ENCODE data around the gene OR52W1.

GRCh38 chr11:6248248-6248647 is 49.2 kb downstream of the OR52W1 start:
- TF ChIP-seq CTCF (IDR thresholded peaks at IDR 0.05; ENCODE audit: low read depth, low read length, missing input control), result no peak
- TF ChIP-seq YY1 (IDR thresholded peaks at IDR 0.05), result no peak
- TF ChIP-seq TAF1 (conservative IDR thresholded peaks at IDR 0.05), result no peak

Measured in liver (tissue), 3 donors.